DMS 273 (cell line): ENCODE results near the gene SND1.
"Not testable (repeated sequence)": the region's sequence is repeated elsewhere in the genome, so short reads cannot be mapped to it uniquely, and the experiment has no call there.

Experiments used
- DNase-seq: peaks from one replicate; lab custom pipeline; 2025; ENCODE audit not compliant: unreplicated experiment; lab: John Stamatoyannopoulos, UW

Gene SND1

GRCh38 chr7:127948312-127948711 lies 296.3 kb downstream of the SND1 start:
- DNase-seq, result no peak

DNA sequence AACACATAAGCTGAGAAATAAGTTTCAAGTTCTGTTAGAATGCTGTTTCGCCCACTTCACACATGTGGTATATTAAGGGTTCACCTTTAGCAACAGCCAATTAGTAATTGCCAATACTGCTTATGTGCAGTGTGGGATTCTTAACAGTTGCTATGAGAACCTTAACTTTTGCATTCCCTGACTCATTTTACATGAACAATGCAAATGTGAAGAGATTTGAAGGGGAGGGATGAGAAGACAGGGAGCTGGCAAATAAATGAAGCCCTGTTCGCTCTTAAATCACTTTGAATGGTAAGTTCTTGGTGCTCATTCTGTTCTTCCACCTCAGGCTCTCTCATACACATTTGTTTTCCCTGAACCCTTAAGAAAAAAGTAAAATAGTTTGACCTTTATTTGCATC lies 296.9 kb downstream of the SND1 start:
- DNase-seq, result no peak

GRCh38 chr7:127949769-127950222 lies 297.8 kb downstream of the SND1 start:
- DNase-seq, result no peak

DNA sequence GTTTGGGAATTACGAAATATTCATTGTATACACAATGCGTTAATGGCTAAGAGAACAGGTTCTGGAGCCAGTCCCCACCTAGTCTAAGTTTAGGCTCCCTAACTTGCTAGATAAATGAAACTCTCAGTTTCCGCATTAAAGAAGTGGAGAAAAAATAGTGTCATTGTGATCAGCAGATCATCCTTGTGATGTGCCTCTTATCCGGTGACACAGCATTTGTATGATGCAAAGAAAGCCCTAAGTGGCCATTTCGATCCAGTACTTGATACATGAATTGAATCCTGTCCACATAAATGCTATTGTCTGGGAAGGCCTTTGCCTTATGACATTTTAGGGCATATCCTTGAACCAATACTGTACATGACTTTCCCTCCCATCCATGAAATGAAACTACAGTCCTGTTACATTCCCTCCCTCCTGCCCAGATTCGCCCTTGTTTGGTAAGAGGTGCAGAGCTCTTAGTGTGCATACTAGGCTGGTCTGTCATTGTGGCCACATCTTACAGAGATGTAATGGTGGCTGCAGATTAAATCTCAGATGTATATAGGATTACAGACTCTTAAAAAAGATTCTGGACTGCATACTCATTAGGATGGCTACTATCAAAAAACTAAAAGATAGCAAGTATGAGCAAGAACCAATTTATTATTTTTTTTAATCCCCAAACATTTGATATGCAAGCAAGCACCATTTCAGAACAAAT lies 298.4 kb downstream of the SND1 start:
- DNase-seq, result no peak

GRCh38 chr7:127953423-127954356 lies 301.7 kb downstream of the SND1 start:
- no peak for DNase-seq

DNA sequence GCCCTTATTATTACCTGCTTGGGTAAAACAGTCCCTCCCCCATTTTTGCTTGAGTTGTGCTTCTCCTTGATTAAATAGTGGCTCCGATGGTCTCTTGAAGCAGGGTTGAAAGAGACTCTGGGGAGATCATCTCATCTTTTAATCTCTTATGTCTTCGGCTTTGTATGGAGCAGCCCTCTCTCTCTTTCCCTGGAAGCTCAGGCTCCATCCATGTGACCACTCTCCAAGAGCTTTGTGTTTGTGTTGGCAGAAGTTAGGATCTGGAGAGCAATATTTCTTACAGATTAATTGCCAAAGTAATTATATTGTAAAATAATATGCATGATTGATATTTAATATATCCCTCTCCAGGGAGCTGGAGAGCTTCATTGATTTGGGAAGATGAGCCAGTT lies 302.4 kb downstream of the SND1 start:
- DNase-seq, result no peak

DNA sequence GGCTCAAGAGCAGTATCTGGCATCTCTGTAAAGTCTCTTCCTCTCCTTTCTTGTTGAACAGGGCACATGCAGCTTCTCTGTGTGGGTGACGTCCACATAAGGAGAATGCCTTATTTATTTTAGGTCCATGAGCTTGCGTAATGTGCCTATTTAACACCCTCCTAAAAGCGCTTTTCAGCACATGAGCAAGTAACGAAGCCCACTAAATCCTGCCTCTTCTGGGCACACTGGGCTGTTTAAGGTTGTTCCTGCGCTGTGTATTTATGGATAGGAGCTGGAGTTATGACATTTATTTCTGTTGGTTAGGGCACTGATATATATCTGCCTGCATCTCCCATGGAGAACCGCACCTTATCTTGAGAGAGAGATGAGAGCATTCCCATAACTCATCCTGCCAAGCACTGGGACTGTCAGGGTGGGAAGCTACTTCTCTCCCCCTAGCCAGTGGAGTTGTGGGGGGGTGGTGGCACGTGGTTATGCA lies 303.1 kb downstream of the SND1 start:
- no peak for DNase-seq

- DNase-seq, result no peak
These were observed 305.9 kb downstream of the SND1 start for GRCh38 chr7:127957886-127958285.

DNA sequence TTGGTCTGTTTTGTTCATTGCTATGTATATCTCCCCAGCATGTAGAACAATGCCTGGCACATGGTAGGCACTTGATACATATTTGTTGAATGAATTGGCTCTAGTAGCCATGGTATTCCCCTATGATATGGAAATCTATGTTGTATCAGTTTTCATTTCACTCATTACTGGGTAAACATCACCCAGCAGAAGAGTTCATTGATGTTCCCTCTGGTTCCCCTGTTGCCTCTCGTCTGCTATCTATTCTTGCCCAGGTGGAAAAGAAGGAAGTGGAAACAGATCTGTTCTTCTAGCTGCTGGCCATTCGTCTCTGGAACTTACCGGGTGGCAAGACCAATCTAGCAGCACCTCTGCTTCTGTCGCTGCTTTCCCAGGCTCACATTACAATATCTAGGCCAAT lies 307.8 kb downstream of the SND1 start:
- no peak for DNase-seq

DNA sequence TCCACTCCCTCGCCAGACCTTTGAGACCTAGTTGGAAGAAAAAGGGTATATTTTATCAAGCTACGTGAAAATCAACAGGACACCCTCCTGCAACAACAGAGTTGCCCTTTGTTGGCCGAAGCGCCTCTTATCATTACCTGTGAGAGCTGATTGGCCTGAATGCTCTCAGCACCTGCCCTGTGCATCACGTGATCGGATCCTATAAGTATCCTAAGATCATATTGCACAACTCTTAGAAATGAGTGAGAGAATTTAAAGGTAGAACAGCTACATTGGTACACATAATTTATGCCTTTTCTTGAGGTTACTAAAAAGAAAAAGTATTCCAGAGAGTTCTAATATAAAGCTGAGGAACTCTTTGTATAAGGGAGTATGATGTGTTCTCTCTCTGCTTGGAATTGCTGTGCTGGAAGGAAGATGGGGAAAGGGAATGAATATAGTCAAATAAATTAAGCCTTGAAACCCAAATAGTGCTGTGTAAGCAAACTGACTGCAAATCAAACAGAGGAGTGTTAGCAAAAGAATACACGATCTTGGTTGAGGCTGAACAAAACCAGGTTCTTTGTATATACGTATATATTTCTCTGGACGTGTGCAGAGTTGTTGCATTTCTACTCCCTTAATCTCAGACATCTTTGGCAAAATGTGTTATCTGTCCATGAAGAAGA lies 309.9 kb downstream of the SND1 start:
- DNase-seq, result no peak

GRCh38 chr7:127962589-127963361 lies 310.8 kb downstream of the SND1 start:
- DNase-seq, result no peak

DNA sequence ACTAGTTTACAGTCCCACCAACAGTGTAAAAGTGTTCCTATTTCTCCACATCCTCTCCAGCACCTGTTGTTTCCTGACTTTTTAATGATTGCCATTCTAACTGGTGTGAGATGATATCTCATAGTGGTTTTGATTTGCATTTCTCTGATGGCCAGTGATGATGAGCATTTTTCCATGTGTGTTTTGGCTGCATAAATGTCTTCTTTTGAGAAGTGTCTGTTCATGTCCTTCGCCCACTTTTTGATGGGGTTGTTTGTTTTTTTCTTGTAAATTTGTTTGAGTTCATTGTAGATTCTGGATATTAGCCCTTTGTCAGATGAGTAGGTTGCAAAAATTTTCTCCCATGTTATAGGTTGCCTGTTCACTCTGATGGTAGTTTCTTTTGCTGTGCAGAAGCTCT lies 311.9 kb downstream of the SND1 start:
- DNase-seq, result not testable (repeated sequence)

DNA sequence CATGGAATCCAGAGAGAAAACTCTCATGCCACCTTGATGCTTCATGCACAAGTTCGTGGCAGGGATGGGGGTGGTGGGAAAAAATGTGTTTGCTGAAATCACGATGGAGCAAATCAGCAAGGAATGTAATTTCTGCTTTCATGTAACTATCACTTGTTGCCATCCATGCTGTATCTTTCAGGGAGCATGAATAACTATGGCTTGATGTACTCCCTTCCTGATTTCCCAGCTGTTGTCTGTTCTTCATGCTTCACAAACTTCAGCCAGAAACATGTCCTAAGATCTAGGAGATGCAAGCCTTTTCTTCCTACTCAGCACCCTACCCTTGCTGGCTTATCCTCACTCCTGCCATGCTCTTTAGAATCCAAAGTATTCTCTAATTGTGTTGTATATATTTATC lies 315.3 kb downstream of the SND1 start:
- no peak for DNase-seq

GRCh38 chr7:127968547-127968946 lies 316.6 kb downstream of the SND1 start:
- DNase-seq, result no peak

DNA sequence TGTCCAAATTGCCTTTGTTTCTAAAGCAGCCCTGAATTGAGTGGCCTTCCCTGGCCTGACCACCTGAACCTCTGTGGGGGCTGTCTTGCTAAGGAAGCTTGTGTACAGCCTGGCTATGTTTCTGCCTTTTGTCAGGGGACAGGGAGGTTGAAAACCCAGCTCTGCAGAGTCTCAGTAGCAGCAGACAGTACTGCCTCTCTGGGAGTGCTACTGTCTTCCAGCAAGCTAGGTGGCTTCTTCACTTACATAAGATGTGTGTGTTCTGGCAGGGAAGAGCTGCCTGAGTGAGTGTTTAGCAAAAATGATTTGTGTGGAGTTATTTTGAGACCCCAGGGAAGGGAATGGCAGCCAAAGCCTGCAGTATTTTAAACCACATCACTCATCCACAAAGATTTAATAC lies 321.8 kb downstream of the SND1 start:
- no peak for DNase-seq

GRCh38 chr7:127974446-127975035 lies 322.5 kb downstream of the SND1 start:
- DNase-seq, result no peak

- no peak for DNase-seq
These were observed 324.2 kb downstream of the SND1 start for GRCh38 chr7:127976056-127976737.

- DNase-seq, result no peak
These were observed 324.7 kb downstream of the SND1 start for GRCh38 chr7:127976738-127977120.

DNA sequence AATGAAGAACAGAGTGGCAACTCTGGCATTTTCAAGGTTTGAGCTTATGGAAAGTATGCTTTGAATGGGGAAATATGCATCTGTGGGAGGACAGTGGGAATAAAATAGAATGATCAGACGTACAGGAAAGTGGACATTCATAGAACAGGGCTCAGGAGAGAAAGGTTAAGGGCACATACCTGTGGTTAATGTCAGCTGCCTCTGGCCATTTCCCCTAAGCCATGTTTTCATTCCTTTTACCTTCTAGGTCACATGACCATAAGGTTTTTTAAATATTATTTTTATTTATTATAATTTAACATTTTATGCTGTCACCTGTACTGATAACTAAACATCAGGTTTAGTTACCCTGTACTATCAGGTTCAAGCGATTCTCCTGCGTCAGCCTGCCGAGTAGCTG lies 326.4 kb downstream of the SND1 start:
- no peak for DNase-seq
